ENCODE measurements around the gene GAPT.

GAPT gene

DNA sequence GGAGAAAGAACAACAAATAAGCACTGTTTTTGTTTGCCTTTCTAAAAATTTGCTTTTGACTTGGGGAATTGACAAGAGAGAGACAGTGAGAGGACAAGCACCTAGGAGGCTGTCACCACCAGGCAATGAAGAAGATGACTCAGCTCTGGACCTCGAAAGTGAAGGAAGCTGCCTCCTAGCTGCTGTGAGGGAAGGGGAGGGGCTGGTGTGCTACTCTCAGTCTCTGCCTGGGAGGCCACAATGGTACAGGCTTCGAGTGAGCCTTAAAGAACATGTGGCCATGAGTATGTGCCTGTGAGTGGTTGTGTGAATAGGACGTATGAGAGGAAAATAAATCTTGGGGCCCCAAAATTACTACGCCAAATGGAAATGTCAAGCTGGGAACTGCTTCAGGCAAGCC lies 24.3 kb upstream of the GAPT start:
- no peaks in the 10 kb centered on the region for H3K36me3 ChIP-seq (ENCODE audit: control insufficient read depth, low read depth, low read length)
- H3K9ac ChIP-seq (ENCODE audit: low read length) = no peak overlapping the region
- peaks cover 18% of the 10 kb centered on the region for H3K4me1 ChIP-seq (ENCODE audit: control insufficient read depth, low read depth, low read length)
- H3K27me3 ChIP-seq (ENCODE audit: control insufficient read depth, insufficient read depth, low read length) = no peaks in the 10 kb centered on the region
- no peaks in the 10 kb centered on the region for H3K9me3 ChIP-seq (ENCODE audit: control insufficient read depth, low read depth, low read length)
- no peak overlapping the region for H3K27ac ChIP-seq (ENCODE audit: low read length)
- no peak overlapping the region for H3K4me3 ChIP-seq (ENCODE audit: low read length)

DNA sequence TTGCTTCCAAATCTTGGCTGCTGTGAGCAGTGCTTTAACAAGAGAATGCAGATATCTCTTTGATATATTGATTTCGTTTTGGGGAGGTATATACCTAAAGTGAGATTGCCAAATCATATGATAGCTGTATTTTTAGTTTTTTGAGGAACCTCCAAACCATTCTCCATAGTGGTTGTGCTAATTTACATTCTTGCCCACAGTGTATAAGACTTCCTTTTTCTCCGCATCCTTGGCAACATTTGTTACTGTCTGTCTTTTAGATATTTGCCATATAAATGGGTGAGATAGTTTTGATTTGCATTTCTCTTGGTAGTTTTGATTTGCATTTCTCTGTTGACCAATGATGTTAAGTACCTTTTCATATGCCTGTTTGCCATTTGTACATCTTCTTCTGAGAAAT lies 21.3 kb upstream of the GAPT start:
- Histone ChIP-seq H3K36me3 (ENCODE audit: control insufficient read depth, low read depth, low read length) (no peaks in the 10 kb centered on the region), H3K27me3 (ENCODE audit: control insufficient read depth, insufficient read depth, low read length) (no peaks in the 10 kb centered on the region), H3K9ac (ENCODE audit: low read length) (no peak overlapping the region), H3K27ac (ENCODE audit: low read length) (no peak overlapping the region), H3K9me3 (ENCODE audit: control insufficient read depth, low read depth, low read length) (no peaks in the 10 kb centered on the region), H3K4me3 (ENCODE audit: low read length) (no peak overlapping the region), H3K4me1 (ENCODE audit: control insufficient read depth, low read depth, low read length) (peaks cover 11% of the 10 kb centered on the region)

DNA sequence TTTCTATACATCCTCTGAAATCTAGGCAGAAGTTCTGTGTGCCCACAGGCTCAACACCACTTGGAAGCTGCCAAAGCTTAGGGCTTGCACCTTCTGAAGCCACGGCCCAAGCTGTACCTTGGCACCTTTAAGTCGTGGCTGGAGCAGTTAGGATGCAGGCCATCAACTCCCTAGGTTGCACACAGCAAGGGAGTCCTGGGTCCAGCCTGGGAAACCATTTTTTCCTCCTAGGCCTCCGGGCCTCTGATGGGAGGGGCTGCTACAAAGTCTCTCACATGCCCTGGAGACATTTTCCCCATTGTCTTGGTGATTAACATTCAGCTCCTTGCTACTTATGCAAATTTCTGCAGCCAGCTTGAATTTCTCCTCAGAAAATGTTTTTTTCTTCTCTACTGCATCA lies 15.8 kb upstream of the GAPT start:
- Histone ChIP-seq H3K27ac (ENCODE audit: low read length) (no peak overlapping the region), H3K4me1 (ENCODE audit: control insufficient read depth, low read depth, low read length) (no peaks in the 10 kb centered on the region), H3K36me3 (ENCODE audit: control insufficient read depth, low read depth, low read length) (no peaks in the 10 kb centered on the region), H3K9ac (ENCODE audit: low read length) (no peak overlapping the region), H3K4me3 (ENCODE audit: low read length) (no peak overlapping the region), H3K9me3 (ENCODE audit: control insufficient read depth, low read depth, low read length) (peaks cover 7% of the 10 kb centered on the region), H3K27me3 (ENCODE audit: control insufficient read depth, insufficient read depth, low read length) (no peaks in the 10 kb centered on the region)

DNA sequence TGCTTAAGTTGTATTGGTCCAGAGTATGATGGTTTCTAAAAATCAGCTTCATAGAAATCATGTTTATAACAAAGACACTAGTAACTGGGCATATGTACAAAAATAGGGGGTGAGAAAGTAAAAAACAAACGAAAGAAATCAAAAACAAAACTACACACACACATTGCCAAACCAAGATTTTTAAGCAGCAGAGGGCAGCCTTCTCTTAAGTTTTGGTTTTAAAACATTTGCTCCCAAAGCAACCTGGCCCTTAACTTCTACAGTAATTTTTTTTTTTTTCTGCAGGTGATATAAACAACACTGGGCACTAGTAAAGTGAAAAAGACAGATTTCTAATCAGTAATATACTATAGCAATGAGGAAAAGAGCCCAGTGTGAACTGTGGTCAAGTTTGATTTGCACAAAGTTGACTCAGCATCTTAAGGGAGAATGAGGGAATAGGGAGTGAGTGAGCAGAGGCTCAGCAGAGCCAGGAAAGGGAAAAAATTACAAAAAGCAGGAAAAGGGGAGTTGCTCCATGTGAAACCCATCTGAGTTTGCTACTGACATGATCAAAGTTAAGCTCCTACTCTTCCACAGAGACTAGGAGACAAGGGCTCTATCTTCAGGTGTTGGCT lies 13.4 kb upstream of the GAPT start:
- Histone ChIP-seq H3K9ac (ENCODE audit: low read length) (no peak overlapping the region), H3K27ac (ENCODE audit: low read length) (no peak overlapping the region), H3K4me1 (ENCODE audit: control insufficient read depth, low read depth, low read length) (no peaks in the 10 kb centered on the region), H3K9me3 (ENCODE audit: control insufficient read depth, low read depth, low read length) (peaks cover 7% of the 10 kb centered on the region), H3K4me3 (ENCODE audit: low read length) (no peak overlapping the region), H3K27me3 (ENCODE audit: control insufficient read depth, insufficient read depth, low read length) (no peaks in the 10 kb centered on the region), H3K36me3 (ENCODE audit: control insufficient read depth, low read depth, low read length) (no peaks in the 10 kb centered on the region)

DNA sequence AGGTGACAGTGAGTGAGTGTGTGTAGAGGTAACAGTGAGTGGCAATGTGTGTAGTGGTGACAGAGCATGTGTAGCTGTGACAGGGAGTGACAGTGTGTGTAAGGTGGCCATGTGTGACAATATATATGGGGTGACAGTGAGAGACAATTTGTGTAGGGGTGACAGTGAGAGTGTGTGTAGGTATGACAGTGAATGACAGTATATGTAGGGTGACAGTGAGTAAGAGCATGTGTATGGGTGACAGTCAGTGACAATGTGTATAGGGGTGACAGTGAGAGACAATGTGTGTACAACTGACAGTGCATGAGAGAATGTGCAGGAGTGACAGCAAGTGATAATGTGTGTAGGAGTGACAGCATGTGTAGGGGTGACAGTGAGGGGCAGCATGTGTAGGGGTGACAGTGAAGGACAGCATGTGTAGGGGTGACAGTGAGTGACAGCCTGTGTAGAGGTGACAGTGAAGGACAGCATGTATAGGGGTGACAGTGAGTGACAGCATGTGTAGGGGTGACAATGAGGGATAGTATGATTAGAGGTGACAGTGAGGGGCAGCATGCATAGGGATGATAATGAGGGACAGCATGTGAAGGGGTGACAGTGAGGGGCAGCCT lies 10.1 kb upstream of the GAPT start:
- H3K4me1 ChIP-seq (ENCODE audit: control insufficient read depth, low read depth, low read length) = no peaks in the 10 kb centered on the region
- no peak overlapping the region for H3K9ac ChIP-seq (ENCODE audit: low read length)
- H3K27me3 ChIP-seq (ENCODE audit: control insufficient read depth, insufficient read depth, low read length) = no peaks in the 10 kb centered on the region

DNA sequence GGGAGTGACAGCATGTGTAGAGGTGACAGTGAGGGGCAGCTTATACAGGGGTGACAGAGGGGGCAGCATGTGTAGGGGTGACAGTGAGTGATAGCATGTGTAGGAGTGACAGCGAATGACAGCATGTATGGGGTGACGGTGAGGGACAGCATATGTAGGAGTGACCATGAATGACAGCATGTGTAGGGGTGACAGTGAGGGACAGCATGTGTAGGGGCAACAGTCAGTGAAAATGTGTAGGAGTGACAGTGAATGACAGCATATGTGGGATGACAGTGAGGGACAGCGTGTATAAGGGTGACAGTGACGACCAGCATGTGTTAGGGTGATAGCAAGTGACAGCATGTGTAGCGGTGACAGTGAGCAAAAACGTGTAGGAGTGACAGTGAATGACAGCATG lies 9.4 kb upstream of the GAPT start:
- H3K4me3 ChIP-seq (ENCODE audit: low read length) = no peak overlapping the region
- H3K9ac ChIP-seq (ENCODE audit: low read length) = no peak overlapping the region
- H3K9me3 ChIP-seq (ENCODE audit: control insufficient read depth, low read depth, low read length) = no peaks in the 10 kb centered on the region
- no peak overlapping the region for H3K27ac ChIP-seq (ENCODE audit: low read length)
- H3K36me3 ChIP-seq (ENCODE audit: control insufficient read depth, low read depth, low read length) = no peaks in the 10 kb centered on the region
- H3K4me1 ChIP-seq (ENCODE audit: control insufficient read depth, low read depth, low read length) = no peaks in the 10 kb centered on the region
- H3K27me3 ChIP-seq (ENCODE audit: control insufficient read depth, insufficient read depth, low read length) = no peaks in the 10 kb centered on the region

More for the DNA sequence above, 10.1 kb upstream of the GAPT start:
- no peaks in the 10 kb centered on the region for H3K36me3 ChIP-seq (ENCODE audit: control insufficient read depth, low read depth, low read length)
- H3K9me3 ChIP-seq (ENCODE audit: control insufficient read depth, low read depth, low read length) = no peaks in the 10 kb centered on the region
- no peak overlapping the region for H3K4me3 ChIP-seq (ENCODE audit: low read length)
- no peak overlapping the region for H3K27ac ChIP-seq (ENCODE audit: low read length)

DNA sequence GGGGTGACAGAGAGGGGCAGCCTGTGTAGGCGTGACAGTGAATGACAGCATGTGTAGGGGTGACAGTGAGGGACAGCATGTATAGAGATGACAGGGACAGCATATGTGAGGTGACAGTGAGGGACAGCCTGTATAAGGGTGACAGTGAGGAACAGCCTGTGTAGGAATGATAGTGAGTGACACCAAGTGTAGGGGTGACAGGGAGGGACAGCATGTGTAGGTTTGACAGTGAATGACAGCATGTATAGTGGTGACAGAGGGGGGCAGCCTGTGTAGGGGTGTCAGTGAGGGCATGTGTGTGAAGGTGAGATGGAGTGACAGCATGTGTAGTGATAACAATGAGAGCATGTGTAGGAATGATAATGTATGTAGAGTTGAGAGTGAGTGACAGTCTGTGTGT lies 8.7 kb upstream of the GAPT start:
- Histone ChIP-seq H3K4me3 (ENCODE audit: low read length) (no peak overlapping the region), H3K4me1 (ENCODE audit: control insufficient read depth, low read depth, low read length) (no peaks in the 10 kb centered on the region), H3K27ac (ENCODE audit: low read length) (no peak overlapping the region), H3K9ac (ENCODE audit: low read length) (no peak overlapping the region), H3K9me3 (ENCODE audit: control insufficient read depth, low read depth, low read length) (no peaks in the 10 kb centered on the region), H3K27me3 (ENCODE audit: control insufficient read depth, insufficient read depth, low read length) (no peaks in the 10 kb centered on the region), H3K36me3 (ENCODE audit: control insufficient read depth, low read depth, low read length) (no peaks in the 10 kb centered on the region)

DNA sequence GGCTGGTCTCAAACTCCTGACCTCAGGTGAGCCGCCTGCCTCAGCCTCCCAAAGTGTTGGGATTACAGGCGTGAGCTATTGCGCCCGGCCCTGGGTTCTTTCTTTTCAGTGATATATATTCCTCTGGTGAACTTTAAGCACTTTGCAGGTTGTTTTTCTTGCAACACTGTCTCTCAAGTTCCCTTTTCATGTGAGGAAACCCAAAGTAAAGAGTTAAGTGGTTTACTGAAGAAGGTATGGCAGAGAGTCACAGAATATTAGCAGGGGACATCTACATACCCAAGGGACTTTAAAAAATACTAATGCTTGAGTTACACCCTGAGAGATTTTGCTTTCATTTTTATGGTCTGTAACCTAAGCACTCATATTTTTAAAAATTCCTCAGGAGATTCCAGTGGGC lies 6.7 kb upstream of the GAPT start:
- Histone ChIP-seq H3K27me3 (ENCODE audit: control insufficient read depth, insufficient read depth, low read length) (no peaks in the 10 kb centered on the region), H3K4me1 (ENCODE audit: control insufficient read depth, low read depth, low read length) (no peaks in the 10 kb centered on the region), H3K27ac (ENCODE audit: low read length) (no peak overlapping the region), H3K4me3 (ENCODE audit: low read length) (no peak overlapping the region), H3K9me3 (ENCODE audit: control insufficient read depth, low read depth, low read length) (no peaks in the 10 kb centered on the region), H3K9ac (ENCODE audit: low read length) (no peak overlapping the region), H3K36me3 (ENCODE audit: control insufficient read depth, low read depth, low read length) (no peaks in the 10 kb centered on the region)

DNA sequence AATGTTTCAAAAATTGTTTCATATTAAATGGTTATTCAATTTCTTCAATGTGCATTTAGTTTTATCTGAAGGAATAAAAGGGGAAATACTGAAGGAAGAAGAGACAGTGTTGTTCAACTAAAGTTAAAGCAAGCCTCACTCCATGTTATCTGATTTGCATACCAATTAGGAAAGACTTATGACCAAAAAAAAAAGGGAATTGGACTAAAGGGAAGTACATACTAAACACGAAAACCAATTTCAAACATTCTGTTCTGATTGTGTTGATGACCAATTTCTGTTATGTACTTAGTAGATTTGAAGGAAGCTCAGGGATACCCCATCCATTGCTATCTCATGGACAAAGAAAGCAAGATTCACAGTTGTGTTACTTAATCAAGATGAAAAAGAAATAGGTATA lies 4.9 kb upstream of the GAPT start:
- Histone ChIP-seq H3K9me3 (ENCODE audit: control insufficient read depth, low read depth, low read length) (no peaks in the 10 kb centered on the region), H3K4me1 (ENCODE audit: control insufficient read depth, low read depth, low read length) (peaks cover 17% of the 10 kb centered on the region), H3K27ac (ENCODE audit: low read length) (no peak overlapping the region)

DNA sequence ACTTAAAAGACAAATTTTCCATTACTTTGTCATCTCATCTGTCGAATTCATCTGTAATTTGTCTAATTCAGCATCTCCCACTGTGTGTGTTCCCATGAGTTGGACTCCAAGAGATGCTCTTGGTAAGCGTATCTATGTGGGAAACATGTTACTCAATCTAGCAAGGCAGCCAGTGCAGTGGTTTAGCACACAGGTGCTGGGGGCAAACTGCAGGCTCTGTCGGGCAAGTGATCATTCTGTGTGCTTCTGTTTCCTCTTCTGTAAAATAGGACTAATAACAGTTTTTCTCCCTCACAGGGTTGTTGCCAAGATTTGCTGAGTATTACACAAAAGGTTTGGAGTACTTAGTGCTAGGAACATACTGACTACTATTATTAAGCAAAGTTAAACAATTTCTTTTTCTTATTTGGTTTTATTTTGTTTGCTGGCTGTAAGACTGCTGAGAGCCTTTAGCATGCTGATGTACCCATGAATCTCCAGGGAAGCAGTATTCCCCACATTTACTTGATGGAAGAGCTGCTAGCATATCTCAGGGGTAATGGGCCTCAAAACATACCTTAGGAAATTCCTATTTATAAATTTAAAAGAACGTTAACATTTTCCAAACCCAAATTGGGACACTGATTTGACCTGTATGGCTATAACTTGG lies 709 bp upstream of the GAPT start:
- Histone ChIP-seq H3K27ac (ENCODE audit: low read length) (no peak overlapping the region), H3K9me3 (ENCODE audit: control insufficient read depth, low read depth, low read length) (no peaks in the 10 kb centered on the region), H3K27me3 (ENCODE audit: control insufficient read depth, insufficient read depth, low read length) (no peaks in the 10 kb centered on the region), H3K9ac (ENCODE audit: low read length) (no peak overlapping the region), H3K36me3 (ENCODE audit: control insufficient read depth, low read depth, low read length) (no peaks in the 10 kb centered on the region), H3K4me1 (ENCODE audit: control insufficient read depth, low read depth, low read length) (peaks cover 21% of the 10 kb centered on the region), H3K4me3 (ENCODE audit: low read length) (no peak overlapping the region)

More for the DNA sequence above, 4.9 kb upstream of the GAPT start:
- no peaks in the 10 kb centered on the region for H3K27me3 ChIP-seq (ENCODE audit: control insufficient read depth, insufficient read depth, low read length)
- no peak overlapping the region for H3K9ac ChIP-seq (ENCODE audit: low read length)
- no peak overlapping the region for H3K4me3 ChIP-seq (ENCODE audit: low read length)
- no peaks in the 10 kb centered on the region for H3K36me3 ChIP-seq (ENCODE audit: control insufficient read depth, low read depth, low read length)

DNA sequence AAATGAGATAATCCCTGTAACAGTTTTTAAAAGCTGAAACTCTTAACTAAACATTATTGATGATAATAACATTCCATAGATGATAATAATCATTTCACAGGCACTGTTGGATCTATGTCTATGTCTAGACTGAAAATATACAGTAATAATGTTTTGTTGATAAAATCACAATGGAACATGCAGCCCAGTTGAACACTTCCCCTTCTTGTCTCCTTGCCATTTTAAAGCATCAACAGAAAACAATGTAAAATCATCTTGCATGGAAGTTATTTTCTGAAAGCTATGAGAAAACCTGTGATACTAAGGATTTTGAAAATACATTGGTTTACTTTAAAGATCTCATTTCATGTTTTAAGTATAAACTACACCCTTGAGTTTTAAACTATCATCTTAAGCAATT lies 1.9 kb downstream of the GAPT start:
- no peaks in the 10 kb centered on the region for H3K9me3 ChIP-seq (ENCODE audit: control insufficient read depth, low read depth, low read length)
- H3K27ac ChIP-seq (ENCODE audit: low read length) = no peak overlapping the region
- peaks cover 21% of the 10 kb centered on the region for H3K4me1 ChIP-seq (ENCODE audit: control insufficient read depth, low read depth, low read length)
- H3K9ac ChIP-seq (ENCODE audit: low read length) = no peak overlapping the region
- H3K36me3 ChIP-seq (ENCODE audit: control insufficient read depth, low read depth, low read length) = no peaks in the 10 kb centered on the region
- H3K4me3 ChIP-seq (ENCODE audit: low read length) = no peak overlapping the region
- H3K27me3 ChIP-seq (ENCODE audit: control insufficient read depth, insufficient read depth, low read length) = no peaks in the 10 kb centered on the region

DNA sequence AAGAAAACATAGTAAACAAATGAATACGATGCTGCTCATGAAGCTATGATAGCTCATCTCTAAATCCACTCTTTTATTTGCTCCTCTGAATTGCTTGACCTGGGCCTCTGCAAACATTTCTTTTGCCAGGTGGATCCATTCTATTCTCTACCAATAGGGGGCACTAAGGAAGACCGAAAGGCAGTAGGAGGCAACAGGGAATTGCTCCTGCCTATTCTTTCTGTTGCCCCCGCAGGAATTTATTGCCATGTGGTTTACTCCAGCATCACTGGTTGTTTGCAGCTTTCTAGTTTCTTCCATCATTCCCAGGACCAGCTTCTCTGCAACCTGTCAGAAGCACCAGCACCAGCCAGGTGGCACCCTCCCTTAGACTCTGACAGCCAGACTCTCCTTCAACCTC lies 5.3 kb downstream of the GAPT start:
- no peak overlapping the region for H3K4me3 ChIP-seq (ENCODE audit: low read length)
- H3K9ac ChIP-seq (ENCODE audit: low read length) = no peak overlapping the region
- no peaks in the 10 kb centered on the region for H3K27me3 ChIP-seq (ENCODE audit: control insufficient read depth, insufficient read depth, low read length)
- no peaks in the 10 kb centered on the region for H3K9me3 ChIP-seq (ENCODE audit: control insufficient read depth, low read depth, low read length)
- peaks cover 2% of the 10 kb centered on the region for H3K4me1 ChIP-seq (ENCODE audit: control insufficient read depth, low read depth, low read length)
- H3K36me3 ChIP-seq (ENCODE audit: control insufficient read depth, low read depth, low read length) = no peaks in the 10 kb centered on the region
- H3K27ac ChIP-seq (ENCODE audit: low read length) = no peak overlapping the region

Data from iPS-18a (cell line).